GM23338 (cell line): ENCODE measurements around the gene VGLL4. TPM values are rescaled to one million over a fixed set of nuclear protein-coding genes. Genes with fewer than 3 reads are reported as not detected.
A peak's percentile ranks its signal among the peaks of the same experiment; 100 is the strongest.
"Not testable (repeated sequence)": the region's sequence is repeated elsewhere in the genome, so short reads cannot be mapped to it uniquely, and the experiment has no call there.

Experiments
- ATAC-seq: fragments of 200-7000 bp; cut with Tn5 transposase; 3 replicates; pipeline ENCODE4 v1.9.1; 2020
- DNase-seq: peaks from one replicate; pipeline ENCODE4 v3.0.0-alpha.2; 2015; ENCODE audit warnings: low spot score
- H2AFZ ChIP-seq: fragments of 200-600 bp; sonication (generic); 2 replicates; pipeline ENCODE4 v1.8.0; 2016; ENCODE audit warnings: antibody characterized with exemption, mild to moderate bottlenecking, moderate library complexity
- H3F3A ChIP-seq: fragments of 200-600 bp; sonication (generic); replicated peaks from 2 replicates; pipeline ENCODE4 v1.8.0; 2017; ENCODE audit warnings: antibody characterized with exemption, mixed run types, low read depth
- H3K27ac ChIP-seq: fragments of 200-600 bp; sonication (generic); 2 replicates; pipeline ENCODE4 v1.6.1; 2016; ENCODE audit warnings: low read depth
- H3K27me3 ChIP-seq: fragments of 200-600 bp; sonication (generic); 2 replicates; pipeline ENCODE4 v1.8.0; 2016; ENCODE audit warnings: mild to moderate bottlenecking, mixed run types, moderate library complexity; ENCODE audit not compliant: insufficient read depth
- H3K36me3 ChIP-seq: fragments of 200-600 bp; sonication (generic); 2 replicates; pipeline ENCODE4 v1.8.0; 2016; ENCODE audit warnings: mild to moderate bottlenecking; ENCODE audit not compliant: insufficient read depth
- H3K4me1 ChIP-seq: fragments of 200-600 bp; sonication (generic); 2 replicates; pipeline ENCODE4 v1.8.0; 2016; ENCODE audit warnings: mild to moderate bottlenecking, moderate library complexity; ENCODE audit not compliant: insufficient read depth
- H3K4me2 ChIP-seq: fragments of 200-600 bp; sonication (generic); 2 replicates; pipeline ENCODE4 v1.7.1; 2017; ENCODE audit warnings: mixed run types
- H3K4me3 ChIP-seq: fragments of 200-600 bp; sonication (generic); 2 replicates; pipeline ENCODE4 v1.6.1; 2016; ENCODE audit warnings: mixed run types
- H3K79me2 ChIP-seq: fragments of 200-600 bp; sonication (generic); replicated peaks from 2 replicates; pipeline ENCODE4 v1.8.0; 2017; ENCODE audit warnings: mild to moderate bottlenecking; ENCODE audit not compliant: insufficient read depth
- H3K9me2 ChIP-seq: fragments of 200-600 bp; sonication (generic); 2 replicates; pipeline ENCODE4 v1.8.0; 2017; ENCODE audit not compliant: insufficient read depth
- H4K20me1 ChIP-seq: fragments of 200-600 bp; sonication (generic); replicated peaks from 2 replicates; pipeline ENCODE4 v1.8.0; 2017; ENCODE audit warnings: mild to moderate bottlenecking; ENCODE audit not compliant: insufficient read depth
- H3K27ac Mint-ChIP-seq: 2 replicates; pipeline ENCODE4 v1.8.0; 2020; ENCODE audit warnings: inconsistent platforms, mild to moderate bottlenecking, moderate library complexity, mixed read lengths
- H3K27me3 Mint-ChIP-seq: 3 replicates; pipeline ENCODE4 v1.8.0; 2022; ENCODE audit warnings: low read depth, mild to moderate bottlenecking, moderate library complexity, mixed read lengths, inconsistent platforms; ENCODE audit not compliant: insufficient read depth, poor library complexity
- H3K36me3 Mint-ChIP-seq: 3 replicates; pipeline ENCODE4 v1.8.0; 2021; ENCODE audit warnings: low read depth, mild to moderate bottlenecking, inconsistent platforms, moderate library complexity, mixed read lengths
- H3K4me1 Mint-ChIP-seq: 3 replicates; pipeline ENCODE4 v1.8.0; 2020; ENCODE audit warnings: mild to moderate bottlenecking, inconsistent platforms, mixed read lengths
- H3K4me3 Mint-ChIP-seq: 3 replicates; pipeline ENCODE4 v1.8.0; 2021; ENCODE audit warnings: moderate library complexity, mild to moderate bottlenecking, inconsistent platforms, mixed read lengths
- H3K9me3 Mint-ChIP-seq: 3 replicates; pipeline ENCODE4 v1.8.0; 2020; ENCODE audit warnings: moderate library complexity, mild to moderate bottlenecking, inconsistent platforms, mixed read lengths
- ETS1 ChIP-seq: IDR thresholded peaks from 2 replicates; pipeline ENCODE4 v1.6.1; 2016; ENCODE audit warnings: antibody characterized with exemption
- POLR2AphosphoS5 ChIP-seq: IDR thresholded peaks from 2 replicates; pipeline ENCODE4 v1.6.1; 2016; ENCODE audit warnings: antibody characterized with exemption, low read depth
- STAT1 ChIP-seq: IDR thresholded peaks from one replicate; pipeline ENCODE4 v1.6.1; 2016; ENCODE audit warnings: antibody characterized with exemption; ENCODE audit not compliant: unreplicated experiment
- ZNF114 ChIP-seq: fragments of 250-450 bp; sonication (Bioruptor Pico); IDR thresholded peaks from 2 replicates; pipeline ENCODE4 v1.5.0; 2020; ENCODE audit warnings: mild to moderate bottlenecking, moderate library complexity
- ZNF462 ChIP-seq: fragments of 250-450 bp; sonication (Bioruptor Pico); IDR thresholded peaks from 2 replicates; pipeline ENCODE4 v1.5.0; 2020; ENCODE audit warnings: mild to moderate bottlenecking, moderate library complexity
- polyA plus RNA-seq: library from polyadenylated mRNA; unstranded; fragments of >200 nt; fragmentation: Nextera tagmentation; extraction: Ambion mirVana; gene quantifications from 2 replicates; pipeline ENCODE4 v1.2.1, GENCODE V29; 2016
- total RNA-seq: library from RNA; depleted of rRNA; stranded (reverse); fragments of >200 nt; shearing (Covaris generic); gene quantifications from 2 replicates; pipeline ENCODE4 v1.2.3, GENCODE V29; 2014

The VGLL4 gene
- total and polyA plus RNA-seq, 2 experiments from 2014 or later: 20.8 to 45.9 TPM

DNA sequence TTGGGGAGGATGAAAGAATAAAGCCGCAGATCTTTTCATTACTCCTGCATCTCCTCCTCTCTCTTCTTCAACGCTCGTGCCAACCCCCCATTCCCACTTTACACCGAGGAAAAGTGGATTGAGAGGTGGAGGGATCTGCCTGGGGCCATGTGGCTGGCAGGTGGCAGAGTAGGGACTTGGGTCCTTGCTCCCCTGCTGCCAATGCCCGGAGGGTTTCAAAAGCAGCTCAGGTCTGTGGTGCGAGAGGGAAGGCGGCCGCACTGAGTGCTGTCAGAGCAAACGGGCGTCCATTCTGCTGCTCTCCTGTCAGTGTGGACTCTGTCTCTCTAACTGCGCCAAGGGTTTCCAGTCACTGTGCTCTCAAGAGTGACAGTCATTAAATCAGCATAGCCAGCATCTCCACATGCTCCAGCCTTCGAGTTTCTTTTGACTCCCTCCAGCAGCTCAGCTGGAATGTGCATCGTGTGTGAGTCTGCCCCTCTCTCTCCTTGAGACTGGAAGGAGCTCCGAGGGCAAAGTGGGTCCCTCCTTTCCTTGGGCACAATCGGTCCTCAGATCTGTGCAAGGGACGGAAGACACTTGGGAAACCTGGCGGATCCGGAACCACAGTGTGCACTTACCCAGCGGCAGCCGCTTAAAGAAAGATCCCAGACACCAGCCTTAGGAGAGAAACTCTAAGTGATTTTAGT, 68.6 kb downstream of the VGLL4 start (continued):
- TF ChIP-seq ZNF462: no peak
- TF ChIP-seq ETS1: no peak
- TF ChIP-seq STAT1: no peak
- no peak for TF ChIP-seq POLR2AphosphoS5
- no peak for TF ChIP-seq ZNF114

- not testable (repeated sequence) for H2AFZ ChIP-seq, H3K27me3 Mint-ChIP-seq, H3K9me3 Mint-ChIP-seq, H3K27me3 ChIP-seq, H3K9me2 ChIP-seq, H3K36me3 Mint-ChIP-seq, ATAC-seq, H3K4me1 Mint-ChIP-seq, DNase-seq, H3K4me3 ChIP-seq, H3K36me3 ChIP-seq, H3K27ac ChIP-seq, H3F3A ChIP-seq, H3K4me2 ChIP-seq, H3K4me1 ChIP-seq, H3K4me3 Mint-ChIP-seq
- Histone ChIP-seq H4K20me1 (peaks cover 18% of the 10 kb centered on the region), H3K79me2 (peaks cover 33% of the 10 kb centered on the region)
- H3K27ac Mint-ChIP-seq: peak overlapping the region; percentile 79; the same call in 1 of the 2 replicates
These were observed 71.1 kb downstream of the VGLL4 start for GRCh38 chr3:11572660-11573059.
